ENCODE measurements around the gene SAC3D1.

SAC3D1 gene

DNA sequence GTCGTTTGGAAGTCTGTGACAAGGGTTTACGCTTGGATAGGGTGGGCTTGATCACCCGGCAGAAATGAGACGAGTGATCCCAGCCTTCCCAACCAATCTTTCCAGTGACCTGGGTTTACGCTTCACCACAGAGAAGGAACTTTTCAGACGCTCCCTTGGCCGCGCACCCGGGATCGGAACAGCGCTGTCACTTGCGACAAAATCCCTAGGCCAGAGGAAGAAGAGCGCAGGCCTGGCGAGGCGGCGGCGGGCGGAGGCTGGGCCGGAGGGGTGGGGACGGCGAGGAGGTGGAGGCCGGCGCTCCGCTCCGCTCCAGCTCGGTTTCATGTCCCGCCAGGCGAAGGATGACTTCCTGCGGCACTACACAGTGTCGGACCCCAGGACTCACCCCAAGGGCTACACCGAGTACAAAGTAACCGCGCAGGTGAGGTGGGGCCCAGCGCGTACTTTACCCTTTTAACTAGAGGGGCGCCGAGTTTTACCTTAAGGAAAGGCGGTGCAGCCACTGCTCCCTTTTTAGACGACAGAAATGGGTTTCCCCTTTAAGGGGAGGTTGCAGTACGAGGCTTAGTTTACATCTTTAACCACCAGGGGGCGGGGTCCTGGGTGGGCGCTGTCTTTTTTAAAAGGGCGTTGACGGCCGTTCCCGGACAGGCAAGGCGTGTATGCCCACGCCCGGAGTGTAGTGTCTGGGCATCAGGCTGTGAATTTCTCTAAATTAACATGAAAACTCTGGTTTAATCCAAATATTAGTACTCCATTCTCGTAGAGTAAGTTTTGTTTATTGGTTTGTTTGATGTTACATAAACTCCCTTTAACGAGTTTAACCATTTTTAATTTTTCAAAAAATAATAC lies 13.6 kb upstream of the SAC3D1 start, which contains the start of gene SNX15:
Gene SNX15 (plus strand): TSS at position 227 of the 855 bp plus-strand sequence. CDS start 99 bp downstream, at position 326.
- H3K4me3 ChIP-seq (ENCODE audit: low read length): peak within 1 kb of the TSS; percentile 80
- H3K9ac ChIP-seq (ENCODE audit: low read depth, low read length): peak within 1 kb of the TSS; percentile 77
- peak within 1 kb of the TSS; percentile 92 for H3K4me2 ChIP-seq (ENCODE audit: low read length)
- H3K27me3 ChIP-seq (ENCODE audit: control insufficient read depth, insufficient read depth, low read length): no peaks in the 10 kb centered on the region
- H3K9me3 ChIP-seq (replicated peaks; ENCODE audit: low read length): no peaks in the 10 kb centered on the region
- H3K36me3 ChIP-seq (ENCODE audit: insufficient read depth, low read length): peaks cover 4% of the 10 kb centered on the region
- H3K4me1 ChIP-seq (ENCODE audit: control insufficient read depth, insufficient read depth, low read length): peaks cover 9% of the 10 kb centered on the region

DNA sequence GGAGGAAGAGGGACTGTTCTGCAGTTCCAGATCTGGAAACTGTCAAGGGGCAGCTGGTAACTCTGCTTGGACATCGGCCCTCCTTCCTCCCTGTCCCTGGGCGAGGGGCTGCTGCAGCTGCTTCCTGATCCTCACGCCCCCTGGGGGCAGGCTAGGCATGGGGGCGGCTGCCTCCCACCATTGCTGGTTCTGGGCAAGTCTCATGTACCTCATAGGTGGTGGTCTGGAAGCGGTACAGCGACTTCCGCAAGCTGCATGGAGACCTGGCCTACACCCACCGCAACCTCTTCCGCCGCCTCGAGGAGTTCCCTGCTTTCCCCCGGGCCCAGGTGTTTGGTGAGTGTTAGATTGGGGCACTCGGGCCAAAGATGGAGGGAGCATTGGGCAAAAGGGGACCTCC lies 8.8 kb upstream of the SAC3D1 start:
- Histone ChIP-seq H3K27me3 (ENCODE audit: control insufficient read depth, insufficient read depth, low read length) (no peaks in the 10 kb centered on the region), H3K9me3 (replicated peaks; ENCODE audit: low read length) (no peaks in the 10 kb centered on the region), H3K4me3 (ENCODE audit: low read length) (no peak overlapping the region), H3K36me3 (ENCODE audit: insufficient read depth, low read length) (peaks cover 16% of the 10 kb centered on the region), H3K9ac (ENCODE audit: low read depth, low read length) (no peak overlapping the region), H3K4me2 (ENCODE audit: low read length) (no peak overlapping the region), H3K4me1 (ENCODE audit: control insufficient read depth, insufficient read depth, low read length) (peaks cover 5% of the 10 kb centered on the region)

DNA sequence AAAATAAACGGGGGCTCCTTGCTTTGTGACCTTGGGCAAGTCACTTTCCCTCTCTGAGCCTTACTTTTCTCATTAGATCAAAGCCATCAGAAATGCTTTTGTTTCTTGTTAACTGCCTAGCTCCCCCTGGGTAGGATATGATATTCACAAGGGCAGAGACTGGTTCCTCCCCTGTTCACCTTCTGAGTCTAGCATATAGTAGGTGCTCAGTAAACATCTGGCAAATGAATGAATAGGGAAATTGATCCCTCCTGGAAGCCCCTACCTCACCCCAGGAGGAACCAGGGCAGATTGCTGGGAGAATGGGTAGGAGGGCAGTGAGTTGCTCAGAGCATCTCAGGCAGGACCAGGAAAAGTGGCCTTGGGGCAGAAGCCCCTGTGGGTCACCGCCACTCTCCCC lies 6.6 kb upstream of the SAC3D1 start:
- Histone ChIP-seq H3K4me3 (ENCODE audit: low read length) (no peak overlapping the region), H3K4me1 (ENCODE audit: control insufficient read depth, insufficient read depth, low read length) (no peaks in the 10 kb centered on the region), H3K36me3 (ENCODE audit: insufficient read depth, low read length) (peaks cover 31% of the 10 kb centered on the region), H3K9me3 (replicated peaks; ENCODE audit: low read length) (no peaks in the 10 kb centered on the region), H3K27me3 (ENCODE audit: control insufficient read depth, insufficient read depth, low read length) (no peaks in the 10 kb centered on the region), H3K9ac (ENCODE audit: low read depth, low read length) (no peak overlapping the region), H3K4me2 (ENCODE audit: low read length) (no peak overlapping the region)

DNA sequence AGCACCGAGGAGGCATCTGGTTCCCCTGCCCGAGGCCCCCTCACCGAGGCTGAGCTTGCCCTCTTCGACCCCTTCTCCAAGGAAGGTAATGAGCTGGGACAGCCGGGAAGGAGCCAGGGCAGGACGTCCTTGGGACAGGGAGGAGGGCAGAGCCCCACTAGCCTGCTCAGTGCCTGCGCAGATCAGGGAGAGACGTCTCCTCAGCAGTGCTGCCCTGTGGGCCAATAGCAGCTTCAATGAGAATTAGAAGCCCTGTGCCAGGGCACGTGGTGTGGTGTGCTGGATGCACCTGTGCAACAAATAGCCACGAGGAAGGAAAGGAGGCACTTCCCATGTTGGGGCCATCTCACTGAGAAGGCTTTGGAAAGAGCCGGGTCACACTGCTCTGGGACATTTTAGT lies 5.4 kb upstream of the SAC3D1 start:
- H3K36me3 ChIP-seq (ENCODE audit: insufficient read depth, low read length): peaks cover 31% of the 10 kb centered on the region
- no peak overlapping the region for H3K4me3 ChIP-seq (ENCODE audit: low read length)
- no peak overlapping the region for H3K4me2 ChIP-seq (ENCODE audit: low read length)
- peaks cover 5% of the 10 kb centered on the region for H3K4me1 ChIP-seq (ENCODE audit: control insufficient read depth, insufficient read depth, low read length)
- H3K9me3 ChIP-seq (replicated peaks; ENCODE audit: low read length): no peaks in the 10 kb centered on the region
- no peaks in the 10 kb centered on the region for H3K27me3 ChIP-seq (ENCODE audit: control insufficient read depth, insufficient read depth, low read length)
- no peak overlapping the region for H3K9ac ChIP-seq (ENCODE audit: low read depth, low read length)

DNA sequence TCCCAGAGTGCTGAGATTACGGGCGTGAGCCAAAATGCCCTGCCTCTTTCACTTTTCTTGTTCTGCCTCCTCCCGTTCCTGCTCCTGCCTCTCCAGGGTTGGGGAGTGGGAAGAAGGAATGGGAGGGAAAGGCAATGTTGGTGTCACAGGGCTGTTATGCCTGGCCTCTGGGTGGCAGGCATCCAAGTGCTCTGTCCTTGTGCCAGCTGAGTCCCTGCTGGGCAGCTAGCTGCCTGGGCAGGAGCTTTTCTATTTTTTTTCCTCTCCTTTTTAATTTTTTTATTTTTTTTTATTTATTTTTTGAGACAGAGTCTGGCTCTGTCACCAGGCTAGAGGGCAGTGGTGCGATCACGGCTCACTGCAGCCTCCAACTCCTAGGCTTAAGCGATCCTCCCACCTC lies 4.1 kb upstream of the SAC3D1 start:
- Histone ChIP-seq H3K27me3 (ENCODE audit: control insufficient read depth, insufficient read depth, low read length) (no peaks in the 10 kb centered on the region), H3K4me3 (ENCODE audit: low read length) (no peak overlapping the region), H3K36me3 (ENCODE audit: insufficient read depth, low read length) (peaks cover 31% of the 10 kb centered on the region), H3K9me3 (replicated peaks; ENCODE audit: low read length) (no peaks in the 10 kb centered on the region), H3K4me1 (ENCODE audit: control insufficient read depth, insufficient read depth, low read length) (peaks cover 5% of the 10 kb centered on the region), H3K4me2 (ENCODE audit: low read length) (no peak overlapping the region), H3K9ac (ENCODE audit: low read depth, low read length) (no peak overlapping the region)

DNA sequence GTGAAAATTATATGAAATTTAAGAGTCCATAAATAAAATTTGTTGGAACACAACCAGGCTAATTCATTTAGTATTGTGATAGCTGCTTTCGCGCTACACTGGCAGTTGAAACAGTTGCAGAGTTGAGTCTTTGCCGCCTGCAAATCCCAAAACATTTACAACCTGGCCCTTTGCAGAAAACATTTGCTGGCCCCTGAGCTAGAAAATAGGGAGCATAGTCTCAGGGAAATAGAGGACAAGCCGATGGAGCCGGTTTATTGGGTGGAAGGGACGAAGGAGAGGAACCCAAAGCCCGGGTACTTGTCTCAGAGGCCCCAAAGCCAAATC lies 527 bp upstream of the SAC3D1 start:
- Histone ChIP-seq H3K4me3 (ENCODE audit: low read length) (peak overlapping the region; percentile 96), H3K27me3 (ENCODE audit: control insufficient read depth, insufficient read depth, low read length) (no peaks in the 10 kb centered on the region), H3K9ac (ENCODE audit: low read depth, low read length) (peak overlapping the region; percentile 79), H3K4me2 (ENCODE audit: low read length) (peak overlapping the region; percentile 99), H3K9me3 (replicated peaks; ENCODE audit: low read length) (no peaks in the 10 kb centered on the region), H3K36me3 (ENCODE audit: insufficient read depth, low read length) (peaks cover 31% of the 10 kb centered on the region), H3K4me1 (ENCODE audit: control insufficient read depth, insufficient read depth, low read length) (peaks cover 23% of the 10 kb centered on the region)

DNA sequence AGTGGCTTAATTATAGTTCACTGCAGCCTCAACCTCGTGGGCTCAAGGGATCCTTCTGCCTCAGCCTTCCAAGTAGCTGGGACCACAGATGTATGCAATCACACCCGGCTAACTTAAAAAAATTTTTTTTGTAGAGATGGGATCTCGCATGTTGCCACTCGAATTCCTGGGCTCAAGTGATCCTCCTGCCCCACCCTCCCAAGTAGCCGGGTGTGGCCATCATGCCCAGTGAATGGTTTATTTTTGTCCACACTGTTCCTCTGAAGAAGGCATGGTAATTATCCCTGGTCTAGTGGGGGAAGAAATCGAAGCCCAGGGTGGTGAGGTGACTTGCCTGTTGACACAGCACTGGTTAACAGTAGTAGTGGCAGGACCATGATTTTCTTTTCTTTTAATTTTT lies 1.9 kb downstream of the SAC3D1 start:
- H3K36me3 ChIP-seq (ENCODE audit: insufficient read depth, low read length): peaks cover 17% of the 10 kb centered on the region
- H3K4me3 ChIP-seq (ENCODE audit: low read length): no peak overlapping the region
- H3K9ac ChIP-seq (ENCODE audit: low read depth, low read length): no peak overlapping the region
- H3K4me1 ChIP-seq (ENCODE audit: control insufficient read depth, insufficient read depth, low read length): peaks cover 26% of the 10 kb centered on the region
- H3K27me3 ChIP-seq (ENCODE audit: control insufficient read depth, insufficient read depth, low read length): no peaks in the 10 kb centered on the region
- no peaks in the 10 kb centered on the region for H3K9me3 ChIP-seq (replicated peaks; ENCODE audit: low read length)
- peak overlapping the region; percentile 99 for H3K4me2 ChIP-seq (ENCODE audit: low read length)

DNA sequence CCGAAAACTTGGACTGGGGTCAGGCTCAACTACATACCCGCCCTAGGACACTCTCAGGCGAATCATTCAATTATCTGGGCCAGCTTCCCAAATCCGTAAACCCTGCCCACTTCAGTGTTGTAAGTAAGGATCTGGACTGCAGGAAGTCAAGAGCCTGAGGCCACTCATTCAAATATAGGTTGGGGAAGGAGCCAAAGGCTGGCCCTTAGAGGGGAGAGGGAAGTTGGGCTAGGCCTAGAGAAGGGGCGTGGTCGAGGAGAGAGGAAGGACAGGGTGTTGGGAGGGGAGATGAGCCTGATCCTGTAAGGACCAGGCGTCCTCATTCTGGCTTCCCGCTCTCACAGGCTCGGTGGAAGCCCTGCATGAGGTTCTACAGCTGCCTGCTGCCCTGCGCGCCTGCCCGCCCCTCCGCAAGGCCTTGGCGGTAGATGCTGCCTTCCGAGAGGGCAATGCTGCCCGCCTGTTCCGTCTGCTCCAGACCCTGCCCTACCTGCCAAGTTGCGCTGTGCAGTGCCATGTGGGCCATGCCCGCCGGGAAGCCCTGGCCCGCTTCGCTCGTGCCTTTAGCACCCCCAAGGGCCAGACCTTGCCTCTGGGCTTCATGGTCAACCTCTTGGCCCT lies 3.0 kb downstream of the SAC3D1 start:
- Histone ChIP-seq H3K9me3 (replicated peaks; ENCODE audit: low read length) (no peaks in the 10 kb centered on the region), H3K36me3 (ENCODE audit: insufficient read depth, low read length) (peaks cover 8% of the 10 kb centered on the region), H3K4me1 (ENCODE audit: control insufficient read depth, insufficient read depth, low read length) (peaks cover 26% of the 10 kb centered on the region), H3K9ac (ENCODE audit: low read depth, low read length) (no peak overlapping the region), H3K27me3 (ENCODE audit: control insufficient read depth, insufficient read depth, low read length) (no peaks in the 10 kb centered on the region), H3K4me3 (ENCODE audit: low read length) (peak overlapping the region; percentile 13), H3K4me2 (ENCODE audit: low read length) (peak overlapping the region; percentile 29)

DNA sequence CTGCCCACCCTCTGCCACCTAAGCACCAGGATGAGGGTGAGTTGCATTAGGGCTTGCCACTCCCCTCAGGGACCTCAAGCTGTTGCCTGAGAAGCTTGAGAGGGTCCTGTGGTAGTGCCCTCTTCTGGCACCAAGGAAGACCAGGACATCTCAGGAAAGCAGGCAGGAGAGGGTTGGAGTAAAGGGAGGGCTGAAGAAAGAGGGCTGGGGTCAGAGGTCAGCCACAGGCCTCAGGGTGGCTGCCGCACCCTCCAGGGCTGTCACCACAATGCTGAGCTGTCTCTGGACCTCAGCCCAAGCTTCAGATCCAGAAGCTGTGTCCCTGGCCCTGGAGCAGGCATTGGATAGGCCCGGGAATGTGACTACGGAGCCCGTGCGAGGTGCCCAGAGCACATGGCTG lies 4.1 kb downstream of the SAC3D1 start:
- no peak overlapping the region for H3K9ac ChIP-seq (ENCODE audit: low read depth, low read length)
- no peaks in the 10 kb centered on the region for H3K27me3 ChIP-seq (ENCODE audit: control insufficient read depth, insufficient read depth, low read length)
- no peak overlapping the region for H3K4me2 ChIP-seq (ENCODE audit: low read length)
- peaks cover 23% of the 10 kb centered on the region for H3K4me1 ChIP-seq (ENCODE audit: control insufficient read depth, insufficient read depth, low read length)
- peaks cover 8% of the 10 kb centered on the region for H3K36me3 ChIP-seq (ENCODE audit: insufficient read depth, low read length)
- H3K4me3 ChIP-seq (ENCODE audit: low read length): no peak overlapping the region
- no peaks in the 10 kb centered on the region for H3K9me3 ChIP-seq (replicated peaks; ENCODE audit: low read length)

DNA sequence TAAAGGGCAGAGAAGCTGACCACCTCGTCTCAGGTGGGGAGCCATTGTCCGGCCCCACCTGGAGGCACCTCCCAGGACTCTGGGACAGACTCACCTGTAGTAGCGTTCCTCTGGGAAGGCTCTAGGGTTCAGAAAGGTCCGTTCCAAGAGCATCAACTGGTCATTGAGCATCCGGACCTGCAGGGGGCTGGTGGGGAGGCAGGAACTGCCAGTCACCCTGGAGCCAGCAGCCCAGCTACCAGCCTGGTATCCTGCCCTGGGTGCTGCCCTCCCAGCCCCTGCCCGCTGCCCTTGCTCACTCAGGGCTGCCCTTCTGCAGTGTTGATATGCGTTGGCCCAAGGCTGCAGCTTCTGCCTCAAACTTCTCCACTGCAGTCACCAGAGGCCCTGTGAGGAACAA lies 4.7 kb downstream of the SAC3D1 start:
- no peak overlapping the region for H3K4me3 ChIP-seq (ENCODE audit: low read length)
- peaks cover 21% of the 10 kb centered on the region for H3K4me1 ChIP-seq (ENCODE audit: control insufficient read depth, insufficient read depth, low read length)
- H3K9ac ChIP-seq (ENCODE audit: low read depth, low read length): no peak overlapping the region
- peaks cover 8% of the 10 kb centered on the region for H3K36me3 ChIP-seq (ENCODE audit: insufficient read depth, low read length)
- H3K9me3 ChIP-seq (replicated peaks; ENCODE audit: low read length): no peaks in the 10 kb centered on the region
- no peak overlapping the region for H3K4me2 ChIP-seq (ENCODE audit: low read length)
- no peaks in the 10 kb centered on the region for H3K27me3 ChIP-seq (ENCODE audit: control insufficient read depth, insufficient read depth, low read length)

DNA sequence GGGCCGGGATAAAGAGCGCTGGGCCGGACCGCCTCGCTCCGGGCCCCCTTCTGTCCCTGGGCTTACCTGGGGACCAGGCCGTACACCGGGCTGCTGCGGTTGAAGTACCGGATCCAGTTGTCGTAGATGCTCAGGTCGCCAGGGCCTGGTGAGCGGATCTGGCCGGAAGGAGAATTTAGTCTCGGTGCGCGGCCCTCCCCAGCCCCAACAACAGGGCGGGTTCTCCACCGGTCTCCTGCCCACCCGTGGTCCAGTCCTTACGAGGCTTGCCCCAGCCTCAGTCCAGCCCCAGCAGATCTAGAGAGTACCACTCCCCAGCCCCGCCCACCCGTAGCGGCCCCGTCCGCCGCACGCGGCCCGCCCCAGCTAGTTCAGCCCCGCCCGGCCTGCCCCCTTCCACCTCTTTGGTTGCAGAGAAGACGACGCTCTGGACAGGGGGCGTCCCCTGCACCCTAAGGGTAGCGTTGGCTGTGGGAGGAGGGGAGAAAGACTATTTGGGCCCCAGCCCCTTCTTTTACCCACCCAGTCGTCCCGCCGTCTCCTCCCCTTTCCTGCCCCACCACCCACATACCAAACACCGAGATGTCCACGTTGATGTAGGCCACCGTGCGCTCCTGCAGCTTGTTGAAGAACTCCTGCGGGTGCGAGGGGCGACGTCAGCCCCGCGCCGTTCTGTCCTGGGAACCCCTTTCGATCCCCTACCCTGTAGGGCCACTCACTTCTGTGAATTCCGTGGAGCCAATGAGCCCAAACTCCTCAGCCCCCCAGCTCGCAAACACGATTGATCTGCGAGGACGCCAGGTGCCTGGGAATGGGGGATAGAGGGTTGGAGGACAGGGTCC lies 6.8 kb downstream of the SAC3D1 start:
- Histone ChIP-seq H3K9ac (ENCODE audit: low read depth, low read length) (peak overlapping the region; percentile 30), H3K4me2 (ENCODE audit: low read length) (peak overlapping the region; percentile 70), H3K9me3 (replicated peaks; ENCODE audit: low read length) (no peaks in the 10 kb centered on the region), H3K36me3 (ENCODE audit: insufficient read depth, low read length) (peaks cover 8% of the 10 kb centered on the region), H3K27me3 (ENCODE audit: control insufficient read depth, insufficient read depth, low read length) (no peaks in the 10 kb centered on the region), H3K4me3 (ENCODE audit: low read length) (peak overlapping the region; percentile 61), H3K4me1 (ENCODE audit: control insufficient read depth, insufficient read depth, low read length) (peaks cover 16% of the 10 kb centered on the region)

All from skeletal muscle satellite cell (primary cell).